ENCODE measurements around the gene LINGO1. TPM values are rescaled to one million over a fixed set of nuclear protein-coding genes. Genes with fewer than 3 reads are reported as not detected.

Gene LINGO1
- total and polyA plus RNA-seq, 4 donors: 0.50 to 1.6 (median 0.75) TPM; not detected in 1

GRCh38 chr15:77657634-77658238 lies 25.0 kb upstream of the LINGO1 start:
- Histone ChIP-seq H3K4me3 (ENCODE audit: low read depth in 1 of 3, low read length in 3 of 3) (no peak overlapping the region), H3K27ac (ENCODE audit: low read depth in 1 of 2, low read length in 2 of 2) (no peak overlapping the region), H3K36me3 (ENCODE audit: control insufficient read depth in 4 of 4, insufficient read depth in 3 of 4, low read depth in 1 of 4, low read length in 3 of 4) (no peaks in the 10 kb centered on the region), H3K9ac (ENCODE audit: low read depth in 1 of 2, low read length in 2 of 2) (no peak overlapping the region), H3K4me1 (ENCODE audit: control insufficient read depth in 4 of 4, insufficient read depth in 4 of 4, low read length in 3 of 4) (no peaks in the 10 kb centered on the region), H3K27me3 (ENCODE audit: control insufficient read depth in 4 of 4, insufficient read depth in 4 of 4, low read length in 3 of 4) (peaks cover 0 to 2% (median 0%) of the 10 kb centered on the region in 4 donors), H3K9me3 (ENCODE audit: control insufficient read depth in 4 of 4, low read length in 3 of 4) (peaks cover 0 to 7% (median 2%) of the 10 kb centered on the region in 4 donors)
- WGBS: 80% methylated on average over 23 of the region's 23 CpGs
- no peak for DNase-seq (ENCODE audit: low spot score)
- no peak for TF ChIP-seq RXRA (IDR thresholded peaks at IDR 0.05)
- TF ChIP-seq YY1 (IDR thresholded peaks at IDR 0.05): no peak
- TF ChIP-seq HNF4G (IDR thresholded peaks at IDR 0.05): no peak
- no peak for TF ChIP-seq ZBTB33 (IDR thresholded peaks at IDR 0.05)

GRCh38 chr15:77656294-77656693 lies 23.6 kb upstream of the LINGO1 start:
- Histone ChIP-seq H3K27ac (ENCODE audit: low read depth in 1 of 2, low read length in 2 of 2) (no peak overlapping the region), H3K9ac (ENCODE audit: low read depth in 1 of 2, low read length in 2 of 2) (no peak overlapping the region), H3K36me3 (ENCODE audit: control insufficient read depth in 4 of 4, insufficient read depth in 3 of 4, low read depth in 1 of 4, low read length in 3 of 4) (no peaks in the 10 kb centered on the region), H3K4me3 (ENCODE audit: low read depth in 1 of 3, low read length in 3 of 3) (no peak overlapping the region), H3K9me3 (ENCODE audit: control insufficient read depth in 4 of 4, low read length in 3 of 4) (peaks cover 0 to 7% (median 2%) of the 10 kb centered on the region in 4 donors), H3K4me1 (ENCODE audit: control insufficient read depth in 4 of 4, insufficient read depth in 4 of 4, low read length in 3 of 4) (no peaks in the 10 kb centered on the region), H3K27me3 (ENCODE audit: control insufficient read depth in 4 of 4, insufficient read depth in 4 of 4, low read length in 3 of 4) (peaks cover 0 to 2% (median 0%) of the 10 kb centered on the region in 4 donors)
- no peak for TF ChIP-seq ZBTB33 (IDR thresholded peaks at IDR 0.05)
- no peak for TF ChIP-seq EGR1 (IDR thresholded peaks at IDR 0.05; ENCODE audit: low read depth in 2 of 2)
- TF ChIP-seq CTCF (IDR thresholded peaks at IDR 0.05; ENCODE audit: low read depth, low read length, missing input control): no peak
- TF ChIP-seq ATF3 (IDR thresholded peaks at IDR 0.05): no peak
- TF ChIP-seq REST (IDR thresholded peaks at IDR 0.05): no peak
- no peak for TF ChIP-seq HNF4A (conservative IDR thresholded peaks at IDR 0.05)
- TF ChIP-seq JUND (IDR thresholded peaks at IDR 0.05): no peak
- no peak for TF ChIP-seq RAD21 (IDR thresholded peaks at IDR 0.05)
- TF ChIP-seq SP1 (IDR thresholded peaks at IDR 0.05): no peak
- TF ChIP-seq TAF1 (conservative IDR thresholded peaks at IDR 0.05): no peak
- TF ChIP-seq YY1 (IDR thresholded peaks at IDR 0.05): no peak
- TF ChIP-seq FOXA1 (IDR thresholded peaks at IDR 0.05): no peak
- TF ChIP-seq HNF4G (IDR thresholded peaks at IDR 0.05): no peak
- TF ChIP-seq NR2F2 (IDR thresholded peaks at IDR 0.05): no peak
- TF ChIP-seq FOXA2 (IDR thresholded peaks at IDR 0.05): no peak
- no peak for TF ChIP-seq RXRA (IDR thresholded peaks at IDR 0.05)
- no peak for TF ChIP-seq GABPA (IDR thresholded peaks at IDR 0.05 in 1 of 2, conservative IDR thresholded peaks at IDR 0.05 in 1 of 2)
- DNase-seq (ENCODE audit: low spot score): no peak
- 73% methylated on average over 12 of the region's 12 CpGs for WGBS

Data from liver (tissue), 9 donors.